ENCODE results near the gene DDX20. TPM values are rescaled to one million over a fixed set of nuclear protein-coding genes. Genes with fewer than 3 reads are reported as not detected.
"Not testable (repeated sequence)": the region's sequence is repeated elsewhere in the genome, so short reads cannot be mapped to it uniquely, and the experiment has no call there.

The DDX20 gene
- total RNA-seq, 3 donors from 2014 or later (not counting 1 experiment from before 2014, with no cell fraction given): 17.5 to 21.8 (median 17.7) TPM

DNA sequence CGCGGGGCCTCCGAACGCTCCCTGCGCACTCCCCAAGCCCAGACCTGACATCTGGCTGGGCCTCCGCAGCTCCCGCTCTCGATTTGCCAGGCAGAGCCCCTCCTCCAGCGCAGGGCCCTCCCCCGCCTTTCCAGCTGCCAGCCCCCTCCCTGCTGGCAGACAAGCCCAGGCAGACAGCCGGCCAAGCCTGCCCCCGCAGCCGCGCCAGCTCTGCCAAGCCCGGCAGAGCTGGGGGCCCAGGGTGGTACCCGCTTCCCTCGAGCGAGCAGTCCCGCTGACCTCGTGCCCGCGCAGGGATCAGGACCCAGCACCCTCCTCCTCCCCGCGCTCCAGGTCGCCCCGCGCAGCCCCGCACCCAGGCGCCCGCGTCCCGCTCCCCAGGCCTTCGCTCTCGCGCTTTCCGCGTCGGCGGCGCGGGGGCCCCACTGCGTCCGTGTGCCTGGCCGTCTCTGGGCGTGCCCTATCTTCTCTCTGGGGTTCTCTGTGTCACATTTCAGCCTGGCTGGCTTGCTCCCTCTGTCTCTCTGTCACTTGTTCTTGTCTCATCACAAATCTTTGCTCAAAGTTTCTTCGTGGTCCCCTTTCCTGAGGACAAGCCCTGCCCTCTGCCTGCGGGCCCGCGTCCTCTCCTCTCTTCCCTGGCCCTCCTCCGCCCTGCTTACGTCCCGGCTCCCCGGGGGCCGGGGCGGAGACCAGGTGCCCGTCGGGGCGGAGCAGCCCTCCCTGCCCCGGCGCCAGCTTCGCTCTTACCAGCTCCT lies 17.1 kb upstream of the DDX20 start:
- peaks cover 23% of the 10 kb centered on the region for H3K27me3 ChIP-seq (ENCODE audit: control insufficient read depth, insufficient read depth, low read length)
- ATAC-seq: peak; percentile 56 to 63 (median 60)
- H3K4me3 Mint-ChIP-seq: peak overlapping the region; percentile 92
- intact Hi-C loops (cut with micrococcal nuclease): no loop called here
- peaks cover 22 to 36% of the 10 kb centered on the region in 2 donors for H3K4me1 Mint-ChIP-seq
- peak overlapping the region; percentile 38 for H3K27ac ChIP-seq (ENCODE audit: low read length)
- peaks cover 31% of the 10 kb centered on the region for H3K4me1 ChIP-seq (ENCODE audit: control insufficient read depth, insufficient read depth, low read length)
- peak overlapping the region; percentile 45 to 77 for H3K27ac Mint-ChIP-seq
- H3K36me3 Mint-ChIP-seq: no peaks in the 10 kb centered on the region
- TF ChIP-seq, protein P1, sequence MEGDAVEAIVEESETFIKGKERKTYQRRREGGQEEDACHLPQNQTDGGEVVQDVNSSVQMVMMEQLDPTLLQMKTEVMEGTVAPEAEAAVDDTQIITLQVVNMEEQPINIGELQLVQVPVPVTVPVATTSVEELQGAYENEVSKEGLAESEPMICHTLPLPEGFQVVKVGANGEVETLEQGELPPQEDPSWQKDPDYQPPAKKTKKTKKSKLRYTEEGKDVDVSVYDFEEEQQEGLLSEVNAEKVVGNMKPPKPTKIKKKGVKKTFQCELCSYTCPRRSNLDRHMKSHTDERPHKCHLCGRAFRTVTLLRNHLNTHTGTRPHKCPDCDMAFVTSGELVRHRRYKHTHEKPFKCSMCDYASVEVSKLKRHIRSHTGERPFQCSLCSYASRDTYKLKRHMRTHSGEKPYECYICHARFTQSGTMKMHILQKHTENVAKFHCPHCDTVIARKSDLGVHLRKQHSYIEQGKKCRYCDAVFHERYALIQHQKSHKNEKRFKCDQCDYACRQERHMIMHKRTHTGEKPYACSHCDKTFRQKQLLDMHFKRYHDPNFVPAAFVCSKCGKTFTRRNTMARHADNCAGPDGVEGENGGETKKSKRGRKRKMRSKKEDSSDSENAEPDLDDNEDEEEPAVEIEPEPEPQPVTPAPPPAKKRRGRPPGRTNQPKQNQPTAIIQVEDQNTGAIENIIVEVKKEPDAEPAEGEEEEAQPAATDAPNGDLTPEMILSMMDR (IDR thresholded peaks at IDR 0.05): no peak
- H3K36me3 ChIP-seq (ENCODE audit: control insufficient read depth, insufficient read depth, low read length): no peaks in the 10 kb centered on the region
- H3K9me3 ChIP-seq (ENCODE audit: control insufficient read depth, insufficient read depth, low read length): no peaks in the 10 kb centered on the region
- peaks cover 17 to 30% of the 10 kb centered on the region in 2 donors for H3K27me3 Mint-ChIP-seq (ENCODE audit: low read depth in 2 of 2)
- H3K9me3 Mint-ChIP-seq: no peaks in the 10 kb centered on the region
- peak; percentile 32 to 69 for DNase-seq
- under 1% methylated on average over 61 of the region's 61 CpGs for WGBS (ENCODE audit: insufficient coverage)
- H3K4me3 ChIP-seq (ENCODE audit: low read length): peak overlapping the region; percentile 54

DNA sequence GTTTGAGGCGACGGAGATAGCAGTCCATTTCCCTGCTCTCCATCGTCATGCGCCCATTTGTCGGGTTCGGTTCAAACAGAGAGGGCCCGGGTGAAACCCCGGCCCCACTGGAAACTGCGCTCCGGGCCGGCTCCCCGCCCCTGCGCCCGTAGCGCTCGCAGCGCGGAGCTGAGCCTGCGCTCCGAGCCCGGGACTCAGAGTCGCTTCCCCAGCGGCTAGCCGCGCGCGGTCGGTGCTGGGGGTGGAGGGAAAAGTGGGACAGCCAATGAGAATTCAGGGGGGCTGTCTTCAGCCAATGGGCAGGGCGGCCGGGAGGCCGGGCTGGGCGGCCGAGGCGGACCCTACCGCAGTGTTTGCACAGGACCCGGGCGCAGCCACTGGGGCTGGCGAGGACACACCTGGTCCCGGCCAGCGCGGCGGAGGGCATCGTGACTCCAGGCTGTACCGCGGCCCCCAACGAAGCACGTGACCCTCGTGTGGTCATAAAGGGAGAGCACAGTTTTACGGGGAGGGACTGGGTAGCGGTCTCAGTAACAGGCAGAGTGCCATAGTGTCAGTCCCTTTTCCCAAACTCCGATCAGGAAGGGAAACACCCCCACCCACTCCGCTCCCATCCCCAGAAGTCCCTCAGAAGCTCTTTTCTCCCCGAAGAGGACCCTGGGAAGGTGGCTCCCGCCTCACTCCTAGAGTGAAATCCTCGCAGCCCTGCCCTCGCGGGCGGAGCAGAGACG lies 16.3 kb upstream of the DDX20 start, which contains the start of gene INKA2:
TSS of gene INKA2 (minus strand) at position 202 of the 731 bp plus-strand sequence. CDS start at position 49, 153 bp downstream.
- H3K36me3 Mint-ChIP-seq: no peaks in the 10 kb centered on the region
- peaks cover 23% of the 10 kb centered on the region for H3K27me3 ChIP-seq (ENCODE audit: control insufficient read depth, insufficient read depth, low read length)
- under 1% methylated on average over 59 of the region's 59 CpGs for WGBS (ENCODE audit: insufficient coverage)
- TF ChIP-seq, protein P1 (IDR thresholded peaks at IDR 0.05): no peak
- ATAC-seq (peak; percentile 58 to 80 (median 75)), DNase-seq (peak; percentile 45 to 69)
- peaks cover 22 to 36% of the 10 kb centered on the region in 2 donors for H3K4me1 Mint-ChIP-seq
- H3K36me3 ChIP-seq (ENCODE audit: control insufficient read depth, insufficient read depth, low read length): no peaks in the 10 kb centered on the region
- peak within 1 kb of the TSS; percentile 45 to 77 for H3K27ac Mint-ChIP-seq
- peaks cover 28% of the 10 kb centered on the region for H3K4me1 ChIP-seq (ENCODE audit: control insufficient read depth, insufficient read depth, low read length)
- H3K4me3 Mint-ChIP-seq: peak within 1 kb of the TSS; percentile 92
- H3K27ac ChIP-seq (ENCODE audit: low read length): peak within 1 kb of the TSS; percentile 38
- H3K4me3 ChIP-seq (ENCODE audit: low read length): peak within 1 kb of the TSS; percentile 54
- H3K9me3 ChIP-seq (ENCODE audit: control insufficient read depth, insufficient read depth, low read length): no peaks in the 10 kb centered on the region
- no peaks in the 10 kb centered on the region for H3K9me3 Mint-ChIP-seq
- intact Hi-C loops (cut with micrococcal nuclease): no loop called here
- peaks cover 17 to 32% of the 10 kb centered on the region in 2 donors for H3K27me3 Mint-ChIP-seq (ENCODE audit: low read depth in 2 of 2)

DNA sequence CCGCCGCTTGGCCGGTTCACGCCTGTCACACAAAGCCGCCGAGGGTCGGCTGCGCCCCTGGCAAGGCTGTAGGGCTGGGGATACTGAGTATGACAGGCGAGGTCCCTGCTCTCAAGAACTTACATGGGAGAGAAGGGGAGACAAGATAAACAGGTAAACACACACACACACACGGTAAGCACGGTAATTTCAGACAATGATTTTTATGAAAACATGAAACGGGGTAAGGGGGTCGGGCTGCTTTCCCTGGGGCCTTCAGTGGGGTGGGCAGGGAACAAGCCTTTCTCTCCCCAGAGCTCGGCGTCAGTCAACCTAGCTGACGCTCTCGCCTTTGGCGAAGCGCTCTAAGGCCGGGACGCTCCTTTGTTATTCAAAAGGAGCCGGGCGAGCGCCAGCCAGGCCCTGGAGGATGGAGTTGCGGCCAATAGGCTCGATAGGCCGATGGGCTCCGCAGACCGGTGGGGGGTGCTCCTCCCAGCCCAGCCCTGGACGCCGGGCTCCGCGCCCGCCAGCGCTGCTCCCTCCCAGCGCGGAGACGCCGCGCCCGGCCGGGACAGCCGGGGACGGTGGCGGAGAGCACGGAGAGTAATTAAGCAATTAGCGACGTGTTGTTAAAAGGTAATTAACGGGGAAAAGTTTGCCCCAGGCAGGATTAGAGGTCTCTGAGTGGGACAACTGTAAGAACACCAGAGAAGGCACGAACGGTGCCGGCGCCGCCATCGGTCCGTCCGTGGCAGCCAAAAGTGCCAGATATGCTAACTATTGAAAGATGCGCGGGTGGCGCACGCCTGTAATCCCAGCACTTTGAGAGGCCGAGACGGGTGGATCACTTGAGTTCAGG lies 15.6 kb upstream of the DDX20 start:
- H3K9me3 ChIP-seq (ENCODE audit: control insufficient read depth, insufficient read depth, low read length): no peaks in the 10 kb centered on the region
- no peaks in the 10 kb centered on the region for H3K9me3 Mint-ChIP-seq
- peak overlapping the region; percentile 92 for H3K4me3 Mint-ChIP-seq
- H3K27me3 Mint-ChIP-seq (ENCODE audit: low read depth in 2 of 2): peaks cover 17 to 32% of the 10 kb centered on the region in 2 donors
- H3K27me3 ChIP-seq (ENCODE audit: control insufficient read depth, insufficient read depth, low read length): peaks cover 23% of the 10 kb centered on the region
- peak; percentile 16 to 36 (median 31) for ATAC-seq
- H3K4me1 ChIP-seq (ENCODE audit: control insufficient read depth, insufficient read depth, low read length): peaks cover 28% of the 10 kb centered on the region
- H3K27ac Mint-ChIP-seq: peak overlapping the region; percentile 37 to 77
- DNase-seq: peak; percentile 24 to 43
- H3K36me3 Mint-ChIP-seq: no peaks in the 10 kb centered on the region
- TF ChIP-seq, protein P1 (IDR thresholded peaks at IDR 0.05): no peak
- whole genome bisulfite sequencing (ENCODE audit: insufficient coverage): 2% methylated on average over 63 of the region's 63 CpGs
- intact Hi-C loops (cut with micrococcal nuclease): no loop called here
- no peaks in the 10 kb centered on the region for H3K36me3 ChIP-seq (ENCODE audit: control insufficient read depth, insufficient read depth, low read length)
- no peak overlapping the region for H3K27ac ChIP-seq (ENCODE audit: low read length)
- peak overlapping the region; percentile 54 for H3K4me3 ChIP-seq (ENCODE audit: low read length)
- H3K4me1 Mint-ChIP-seq: peaks cover 22 to 36% of the 10 kb centered on the region in 2 donors

DNA sequence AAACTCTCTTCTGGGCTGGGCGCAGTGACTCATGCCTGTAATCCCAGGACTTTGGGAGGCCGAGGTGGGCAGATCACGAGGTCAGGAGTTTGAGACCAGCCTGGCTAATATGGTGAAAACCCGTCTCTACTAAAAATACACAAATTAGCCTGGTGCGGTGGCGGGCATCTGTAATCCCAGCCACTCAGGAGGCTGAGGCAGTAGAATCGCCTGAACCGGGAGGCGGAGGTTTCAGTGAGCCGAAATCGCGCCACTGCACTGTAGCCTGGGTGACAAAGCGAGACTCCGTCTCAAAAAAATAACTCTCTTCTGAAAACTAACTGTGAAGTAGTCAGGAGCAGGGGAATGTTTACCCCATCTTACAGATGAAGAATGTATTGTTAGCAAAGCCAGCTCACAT lies 13.4 kb upstream of the DDX20 start:
- intact Hi-C loops (cut with micrococcal nuclease): not testable (repeated sequence)
- H3K4me1 Mint-ChIP-seq: peaks cover 22 to 38% of the 10 kb centered on the region in 2 donors
- H3K27me3 Mint-ChIP-seq (ENCODE audit: low read depth in 2 of 2): peaks cover 15 to 30% of the 10 kb centered on the region in 2 donors

More for the DNA sequence above, 13.4 kb upstream of the DDX20 start:
- peaks cover 28% of the 10 kb centered on the region for H3K4me1 ChIP-seq (ENCODE audit: control insufficient read depth, insufficient read depth, low read length)
- H3K27me3 ChIP-seq (ENCODE audit: control insufficient read depth, insufficient read depth, low read length): peaks cover 13% of the 10 kb centered on the region
- not testable (repeated sequence) for H3K36me3 Mint-ChIP-seq; H3K4me3 Mint-ChIP-seq; ATAC-seq; H3K27ac Mint-ChIP-seq; H3K9me3 Mint-ChIP-seq; DNase-seq; H3K4me3 ChIP-seq (ENCODE audit: low read length); H3K36me3 ChIP-seq (ENCODE audit: control insufficient read depth, insufficient read depth, low read length); H3K9me3 ChIP-seq (ENCODE audit: control insufficient read depth, insufficient read depth, low read length); H3K27ac ChIP-seq (ENCODE audit: low read length)
- 97% methylated on average over 13 of the region's 14 CpGs for WGBS (ENCODE audit: insufficient coverage)
